ENCODE data around the gene LRRC9. TPM values are rescaled to one million over a fixed set of nuclear protein-coding genes. Genes with fewer than 3 reads are reported as not detected.
"Not testable (repeated sequence)": the region's sequence is repeated elsewhere in the genome, so short reads cannot be mapped to it uniquely, and the experiment has no call there.

The LRRC9 gene
- total and polyA plus RNA-seq, 11 donors: 0.01 to 0.66 (median 0.48) TPM; not detected in 7

DNA sequence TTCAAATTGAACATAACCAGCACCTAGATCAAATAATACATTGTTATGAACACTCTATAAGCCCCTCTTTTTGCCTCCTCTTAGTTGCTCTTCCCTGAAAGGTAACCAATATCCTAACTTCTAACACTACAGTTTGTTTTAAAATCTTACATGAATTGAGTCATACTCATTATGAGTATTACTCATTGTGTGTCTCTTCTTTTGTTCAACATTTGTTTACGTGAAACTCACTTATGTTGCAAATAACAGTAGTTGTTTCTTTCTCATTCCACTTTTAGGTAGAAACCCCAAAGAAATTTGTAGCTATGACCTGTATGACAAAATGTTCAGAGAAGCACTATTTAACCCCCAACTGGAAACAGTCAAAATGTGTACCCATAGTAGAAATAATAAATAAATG is 6.6 kb downstream of the LRRC9 start:
- no peak for TF ChIP-seq CTCF (IDR thresholded peaks at IDR 0.05)
- TF ChIP-seq POLR2A (IDR thresholded peaks at IDR 0.05): no peak
- H3K27ac ChIP-seq: no peak overlapping the region
- H3K4me1 ChIP-seq: no peaks in the 10 kb centered on the region
- H3K36me3 ChIP-seq: no peaks in the 10 kb centered on the region
- H3K4me3 ChIP-seq: no peak overlapping the region
- 89 to 98% (median 90%) methylated on average over 1 of the region's 1 CpG for WGBS, 4 donors
- no peak for ATAC-seq
- DNase-seq: no peak
- no peaks in the 10 kb centered on the region for H3K27me3 ChIP-seq
- intact Hi-C loops (cut with DNase I): no loop called here
- H3K9me3 ChIP-seq: no peaks in the 10 kb centered on the region

GRCh38 chr14:59931237-59931636 is 11.3 kb downstream of the LRRC9 start:
- Histone ChIP-seq H3K27ac (no peak overlapping the region), H3K9me3 (no peaks in the 10 kb centered on the region), H3K36me3 (no peaks in the 10 kb centered on the region), H3K4me3 (no peak overlapping the region), H3K4me1 (no peaks in the 10 kb centered on the region), H3K27me3 (no peaks in the 10 kb centered on the region)
- intact Hi-C loops (cut with DNase I): no loop called here
- ATAC-seq (no peak), DNase-seq (no peak)
- TF ChIP-seq CTCF (IDR thresholded peaks at IDR 0.05): no peak
- no peak for TF ChIP-seq POLR2A (IDR thresholded peaks at IDR 0.05)
- WGBS, 4 donors: 56 to 72% (median 64%) methylated on average over 1 of the region's 1 CpG

DNA sequence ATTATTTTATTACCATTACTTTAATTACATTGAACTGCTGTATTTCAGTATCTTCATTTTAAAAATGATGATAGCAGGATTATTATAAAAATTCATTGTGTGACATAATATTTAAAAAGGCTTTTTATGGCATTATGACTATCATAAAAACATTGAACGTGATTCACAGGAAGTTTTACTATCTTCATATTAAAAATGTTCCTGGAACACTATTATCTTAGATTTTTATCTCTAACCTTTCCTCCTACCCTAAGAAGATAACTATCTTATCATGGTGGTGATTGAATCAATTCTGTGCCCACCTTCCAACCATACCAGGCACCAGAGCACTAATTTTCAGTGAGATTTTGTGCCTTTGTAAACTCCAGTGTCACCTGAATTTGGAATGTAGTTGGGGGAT is 16.2 kb downstream of the LRRC9 start:
- ATAC-seq (no peak), DNase-seq (no peak)
- no peak for TF ChIP-seq POLR2A (IDR thresholded peaks at IDR 0.05)
- WGBS, 4 donors: 44 to 58% (median 50%) methylated on average over 1 of the region's 1 CpG
- no peak overlapping the region for H3K27ac ChIP-seq
- intact Hi-C loops (cut with DNase I): no loop called here
- no peaks in the 10 kb centered on the region for H3K4me1 ChIP-seq
- no peaks in the 10 kb centered on the region for H3K36me3 ChIP-seq
- no peaks in the 10 kb centered on the region for H3K9me3 ChIP-seq
- H3K4me3 ChIP-seq: no peak overlapping the region
- H3K27me3 ChIP-seq: no peaks in the 10 kb centered on the region

- H3K27ac ChIP-seq: no peak overlapping the region
- peaks cover 0 to 6% (median 0%) of the 10 kb centered on the region in 12 donors for H3K9me3 ChIP-seq
- intact Hi-C loops (cut with DNase I): no loop called here
- ATAC-seq (no peak), DNase-seq (no peak)
- WGBS, 4 donors: 66 to 74% (median 72%) methylated on average over 3 of the region's 3 CpGs
- no peaks in the 10 kb centered on the region for H3K36me3 ChIP-seq
- H3K4me1 ChIP-seq: no peaks in the 10 kb centered on the region
- no peak overlapping the region for H3K4me3 ChIP-seq
- TF ChIP-seq POLR2A (IDR thresholded peaks at IDR 0.05) (no peak), CTCF (IDR thresholded peaks at IDR 0.05) (no peak)
- H3K27me3 ChIP-seq: no peaks in the 10 kb centered on the region
These were observed 19.9 kb downstream of the LRRC9 start for GRCh38 chr14:59939828-59940227.

GRCh38 chr14:59942296-59942862 is 22.4 kb downstream of the LRRC9 start:
- ATAC-seq; H3K27me3 ChIP-seq; H3K36me3 ChIP-seq; DNase-seq; H3K9me3 ChIP-seq; H3K27ac ChIP-seq; H3K4me3 ChIP-seq; H3K4me1 ChIP-seq; intact Hi-C loops (cut with DNase I): not testable (repeated sequence)
- 82 to 86% (median 83%) methylated on average over 10 of the region's 10 CpGs for WGBS, 4 donors

Measured in heart left ventricle (tissue), 16 donors.